Ovary (tissue), 3 donors: Measurements from ENCODE around the gene EIF3F.

Experiments used
- POLR2A ChIP-seq: fragments of 450-650 bp; IDR thresholded peaks from one replicate; pipeline ENCODE4 v1.6.1; 2017; ENCODE audit warnings: antibody characterized with exemption, mild to moderate bottlenecking, moderate library complexity
- TF ChIP-seq, protein P1 (sequence below), 3 donors: fragments of 450-650 bp in 2 of 3; fragments of 200-600 bp in 1 of 3; IDR thresholded peaks; one replicate each; pipeline versions ENCODE4 v1.5.1 to v1.8.0; 2016 to 2022; ENCODE audit warnings: antibody characterized with exemption in 3 of 3, mild to moderate bottlenecking in 1 of 3
- donor health status: DM: no; HTN: no; CAD: no.

DNA sequence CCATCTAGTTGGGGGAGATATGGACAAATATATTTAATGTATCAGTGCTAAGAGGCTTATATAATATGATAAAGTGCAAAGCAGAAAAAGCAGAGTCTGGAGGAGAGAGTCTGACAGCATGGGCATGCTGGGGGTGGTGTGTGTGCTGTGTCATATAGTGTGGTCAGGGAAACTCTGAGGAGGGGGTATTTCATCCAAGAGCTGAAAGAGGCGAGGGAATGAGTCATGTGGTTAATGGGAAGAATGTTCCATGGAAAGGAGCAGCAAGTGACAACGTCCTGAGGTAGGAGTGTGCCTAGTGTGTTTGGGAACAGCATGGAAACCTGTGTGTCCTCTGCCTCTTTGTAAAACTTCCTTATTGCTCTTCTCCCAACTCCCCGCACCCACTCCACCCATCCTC is 38.0 kb downstream of the EIF3F start:
- TF ChIP-seq, protein P1, sequence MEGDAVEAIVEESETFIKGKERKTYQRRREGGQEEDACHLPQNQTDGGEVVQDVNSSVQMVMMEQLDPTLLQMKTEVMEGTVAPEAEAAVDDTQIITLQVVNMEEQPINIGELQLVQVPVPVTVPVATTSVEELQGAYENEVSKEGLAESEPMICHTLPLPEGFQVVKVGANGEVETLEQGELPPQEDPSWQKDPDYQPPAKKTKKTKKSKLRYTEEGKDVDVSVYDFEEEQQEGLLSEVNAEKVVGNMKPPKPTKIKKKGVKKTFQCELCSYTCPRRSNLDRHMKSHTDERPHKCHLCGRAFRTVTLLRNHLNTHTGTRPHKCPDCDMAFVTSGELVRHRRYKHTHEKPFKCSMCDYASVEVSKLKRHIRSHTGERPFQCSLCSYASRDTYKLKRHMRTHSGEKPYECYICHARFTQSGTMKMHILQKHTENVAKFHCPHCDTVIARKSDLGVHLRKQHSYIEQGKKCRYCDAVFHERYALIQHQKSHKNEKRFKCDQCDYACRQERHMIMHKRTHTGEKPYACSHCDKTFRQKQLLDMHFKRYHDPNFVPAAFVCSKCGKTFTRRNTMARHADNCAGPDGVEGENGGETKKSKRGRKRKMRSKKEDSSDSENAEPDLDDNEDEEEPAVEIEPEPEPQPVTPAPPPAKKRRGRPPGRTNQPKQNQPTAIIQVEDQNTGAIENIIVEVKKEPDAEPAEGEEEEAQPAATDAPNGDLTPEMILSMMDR (IDR thresholded peaks at IDR 0.05): no peak
- TF ChIP-seq POLR2A: no peak
